K562 (cell line): Measurements from ENCODE around the gene CRK. TPM values are rescaled to one million over a fixed set of nuclear protein-coding genes. Genes with fewer than 3 reads are reported as not detected.

ENCODE experiments used
- DMBX1 ChIP-seq: fragments of 250-450 bp; sonication (Bioruptor Pico); IDR thresholded peaks from 2 replicates; pipeline ENCODE4 v1.8.0; 2022; ENCODE audit warnings: inconsistent platforms, mild to moderate bottlenecking, moderate library complexity, borderline replicate concordance
- ETV6 ChIP-seq, 3 experiments: fragments of 150-350 bp in 1 of 3; sonication (generic) in 1 of 3; formaldehyde crosslinking in 1 of 3; IDR thresholded peaks; 2 replicates each; pipeline versions ENCODE4 v1.6.1 to v1.8.0; 2014 to 2022; ENCODE audit warnings: borderline replicate concordance in 2 of 3, low read depth in 2 of 3, antibody characterized with exemption in 1 of 3, low read length in 1 of 3, mild to moderate bottlenecking in 1 of 3, missing genetic modification reagents in 1 of 3
- HDAC8 ChIP-seq: fragments of 450-650 bp; IDR thresholded peaks from 2 replicates; pipeline ENCODE4 v1.6.1; 2016; ENCODE audit warnings: mild to moderate bottlenecking, missing genetic modification characterization, moderate library complexity, missing compliant biosample characterization
- KDM2B ChIP-seq: fragments of 250-450 bp; sonication (Bioruptor Pico); IDR thresholded peaks from 2 replicates; pipeline ENCODE4 v1.8.0; 2021; ENCODE audit warnings: mild to moderate bottlenecking, moderate library complexity
- MTA1 ChIP-seq: fragments of 450-650 bp; IDR thresholded peaks from 2 replicates; pipeline ENCODE4 v1.6.1; 2017; ENCODE audit warnings: borderline replicate concordance
- MYNN ChIP-seq, 2 experiments: sonication (generic); formaldehyde crosslinking in 1 of 2; IDR thresholded peaks; 2 replicates each; pipeline versions ENCODE4 v1.5.0 to v1.6.1; 2016 to 2020; ENCODE audit warnings: antibody characterized with exemption in 1 of 2, missing genetic modification reagents in 1 of 2
- PTRF ChIP-seq: fragments of 450-650 bp; IDR thresholded peaks from 2 replicates; pipeline ENCODE4 v1.6.1; 2016; ENCODE audit warnings: mild to moderate bottlenecking, missing genetic modification characterization, missing compliant biosample characterization
- SMAD1 ChIP-seq: fragments of 150-350 bp; IDR thresholded peaks from 2 replicates; pipeline ENCODE4 v1.6.1; 2014; ENCODE audit warnings: low read length, low read depth; ENCODE audit not compliant: partially characterized antibody
- SMARCE1 ChIP-seq: fragments of 450-650 bp; IDR thresholded peaks from 2 replicates; pipeline ENCODE4 v1.7.1; 2016; ENCODE audit warnings: mild to moderate bottlenecking
- SRSF3 ChIP-seq: fragments of 200-400 bp; formaldehyde crosslinking; IDR thresholded peaks from 2 replicates; pipeline ENCODE4 v1.6.1; 2016; ENCODE audit warnings: mild to moderate bottlenecking, low read length, moderate library complexity; ENCODE audit not compliant: insufficient read depth
- ZBED1 ChIP-seq: IDR thresholded peaks from 2 replicates; pipeline ENCODE4 v1.6.1; 2014
- ZFP36 ChIP-seq: fragments of 150-350 bp; IDR thresholded peaks from 2 replicates; pipeline ENCODE4 v1.6.1; 2018; ENCODE audit warnings: low read length, low read depth; ENCODE audit not compliant: partially characterized antibody
- ZNF407 ChIP-seq: fragments of 450-650 bp; IDR thresholded peaks from 2 replicates; pipeline ENCODE4 v1.6.1; 2016; ENCODE audit warnings: low read depth
- polyA plus RNA-seq, 8 experiments: library from polyadenylated mRNA; depleted of rRNA in 4 of 8; stranded (reverse) in 5 of 8; unstranded in 3 of 8; fragments of >200 nt; fragmentation: Nextera tagmentation in 2 of 8; fragmentation: Illumina TruSeq in 1 of 8; extraction: Ambion mirVana in 2 of 8; extraction: Trizol in 1 of 8; gene quantifications; 2 replicates each; pipeline versions ENCODE4 v1.2.1 to v1.2.3, GENCODE V29; 2011 to 2014; ENCODE audit warnings: inconsistent platforms in 1 of 8, missing spikeins in 1 of 8
- total RNA-seq, 7 experiments: library from RNA; depleted of rRNA in 6 of 7; stranded (reverse); fragments of >200 nt in 6 of 7; fragmentation: Illumina TruSeq in 2 of 7; extraction: Trizol in 2 of 7; gene quantifications; 2 replicates each; pipeline versions ENCODE4 v1.2.1 to v1.2.3, GENCODE V29; 2011 to 2021; ENCODE audit warnings: low replicate concordance in 1 of 7
- TF ChIP-seq, protein P1 (sequence below): fragments of 250-450 bp; sonication (Bioruptor Pico); IDR thresholded peaks from 2 replicates; pipeline ENCODE4 v1.5.1; 2021; ENCODE audit warnings: mild to moderate bottlenecking
- TF ChIP-seq, protein P2 (sequence below): sonication (generic); formaldehyde crosslinking; IDR thresholded peaks from 2 replicates; pipeline ENCODE4 v1.8.0; 2022; ENCODE audit warnings: mild to moderate bottlenecking, missing genetic modification reagents, borderline replicate concordance

CRK gene
- total and polyA plus RNA-seq, 9 of the 15 experiments (the other 6 are each of a cell fraction or from before 2014, with no cell fraction given) = 13.1 to 40.2 (median 26.1) TPM

- TF ChIP-seq, protein P1, sequence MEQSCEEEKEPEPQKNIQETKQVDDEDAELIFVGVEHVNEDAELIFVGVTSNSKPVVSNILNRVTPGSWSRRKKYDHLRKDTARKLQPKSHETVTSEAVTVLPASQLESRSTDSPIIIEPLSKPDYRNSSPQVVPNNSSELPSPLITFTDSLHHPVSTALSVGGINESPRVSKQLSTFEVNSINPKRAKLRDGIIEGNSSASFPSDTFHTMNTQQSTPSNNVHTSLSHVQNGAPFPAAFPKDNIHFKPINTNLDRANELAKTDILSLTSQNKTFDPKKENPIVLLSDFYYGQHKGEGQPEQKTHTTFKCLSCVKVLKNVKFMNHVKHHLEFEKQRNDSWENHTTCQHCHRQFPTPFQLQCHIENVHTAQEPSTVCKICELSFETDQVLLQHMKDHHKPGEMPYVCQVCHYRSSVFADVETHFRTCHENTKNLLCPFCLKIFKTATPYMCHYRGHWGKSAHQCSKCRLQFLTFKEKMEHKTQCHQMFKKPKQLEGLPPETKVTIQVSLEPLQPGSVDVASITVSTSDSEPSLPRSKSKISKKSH (CRISPR knock-in tag) = no peak
- TF ChIP-seq ZBED1 (no peak), ETV6 (IDR thresholded peaks at IDR 0.05; ENCODE audit: borderline replicate concordance in 1 of 2, low read depth in 2 of 2, low read length in 1 of 2) (no peak), ETV6 (CRISPR knock-in tag; IDR thresholded peaks at IDR 0.05; ENCODE audit: borderline replicate concordance) (no peak), SRSF3 (no peak), KDM2B (CRISPR knock-in tag) (no peak), ZFP36 (no peak), ZNF407 (no peak), MTA1 (no peak), MYNN (IDR thresholded peaks at IDR 0.05) (no peak), MYNN (CRISPR knock-in tag; IDR thresholded peaks at IDR 0.05) (no peak), PTRF (no peak), SMARCE1 (no peak), HDAC8 (tag) (no peak), DMBX1 (no peak), SMAD1 (no peak)
- TF ChIP-seq, protein P2, sequence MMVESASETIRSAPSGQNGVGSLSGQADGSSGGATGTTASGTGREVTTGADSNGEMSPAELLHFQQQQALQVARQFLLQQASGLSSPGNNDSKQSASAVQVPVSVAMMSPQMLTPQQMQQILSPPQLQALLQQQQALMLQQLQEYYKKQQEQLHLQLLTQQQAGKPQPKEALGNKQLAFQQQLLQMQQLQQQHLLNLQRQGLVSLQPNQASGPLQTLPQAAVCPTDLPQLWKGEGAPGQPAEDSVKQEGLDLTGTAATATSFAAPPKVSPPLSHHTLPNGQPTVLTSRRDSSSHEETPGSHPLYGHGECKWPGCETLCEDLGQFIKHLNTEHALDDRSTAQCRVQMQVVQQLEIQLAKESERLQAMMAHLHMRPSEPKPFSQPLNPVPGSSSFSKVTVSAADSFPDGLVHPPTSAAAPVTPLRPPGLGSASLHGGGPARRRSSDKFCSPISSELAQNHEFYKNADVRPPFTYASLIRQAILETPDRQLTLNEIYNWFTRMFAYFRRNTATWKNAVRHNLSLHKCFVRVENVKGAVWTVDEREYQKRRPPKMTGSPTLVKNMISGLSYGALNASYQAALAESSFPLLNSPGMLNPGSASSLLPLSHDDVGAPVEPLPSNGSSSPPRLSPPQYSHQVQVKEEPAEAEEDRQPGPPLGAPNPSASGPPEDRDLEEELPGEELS (CRISPR knock-in tag) = no peak
Measured at GRCh38 chr17:1487939-1488825, 32.1 kb upstream of the CRK start (continued).
